GM23338 (cell line): ENCODE data around the gene FAM13A. TPM values are rescaled to one million over a fixed set of nuclear protein-coding genes. Genes with fewer than 3 reads are reported as not detected.

Source experiments
- ATAC-seq: fragments of 200-7000 bp; cut with Tn5 transposase; 3 replicates; pipeline ENCODE4 v1.9.1; 2020
- DNase-seq: peaks from one replicate; pipeline ENCODE4 v3.0.0-alpha.2; 2015; ENCODE audit warnings: low spot score
- H2AFZ ChIP-seq: fragments of 200-600 bp; sonication (generic); 2 replicates; pipeline ENCODE4 v1.8.0; 2016; ENCODE audit warnings: antibody characterized with exemption, mild to moderate bottlenecking, moderate library complexity
- H3F3A ChIP-seq: fragments of 200-600 bp; sonication (generic); replicated peaks from 2 replicates; pipeline ENCODE4 v1.8.0; 2017; ENCODE audit warnings: antibody characterized with exemption, mixed run types, low read depth
- H3K27ac ChIP-seq: fragments of 200-600 bp; sonication (generic); 2 replicates; pipeline ENCODE4 v1.6.1; 2016; ENCODE audit warnings: low read depth
- H3K27me3 ChIP-seq: fragments of 200-600 bp; sonication (generic); 2 replicates; pipeline ENCODE4 v1.8.0; 2016; ENCODE audit warnings: mild to moderate bottlenecking, mixed run types, moderate library complexity; ENCODE audit not compliant: insufficient read depth
- H3K36me3 ChIP-seq: fragments of 200-600 bp; sonication (generic); 2 replicates; pipeline ENCODE4 v1.8.0; 2016; ENCODE audit warnings: mild to moderate bottlenecking; ENCODE audit not compliant: insufficient read depth
- H3K4me1 ChIP-seq: fragments of 200-600 bp; sonication (generic); 2 replicates; pipeline ENCODE4 v1.8.0; 2016; ENCODE audit warnings: mild to moderate bottlenecking, moderate library complexity; ENCODE audit not compliant: insufficient read depth
- H3K4me2 ChIP-seq: fragments of 200-600 bp; sonication (generic); 2 replicates; pipeline ENCODE4 v1.7.1; 2017; ENCODE audit warnings: mixed run types
- H3K4me3 ChIP-seq: fragments of 200-600 bp; sonication (generic); 2 replicates; pipeline ENCODE4 v1.6.1; 2016; ENCODE audit warnings: mixed run types
- H3K79me2 ChIP-seq: fragments of 200-600 bp; sonication (generic); replicated peaks from 2 replicates; pipeline ENCODE4 v1.8.0; 2017; ENCODE audit warnings: mild to moderate bottlenecking; ENCODE audit not compliant: insufficient read depth
- H3K9me2 ChIP-seq: fragments of 200-600 bp; sonication (generic); 2 replicates; pipeline ENCODE4 v1.8.0; 2017; ENCODE audit not compliant: insufficient read depth
- H4K20me1 ChIP-seq: fragments of 200-600 bp; sonication (generic); replicated peaks from 2 replicates; pipeline ENCODE4 v1.8.0; 2017; ENCODE audit warnings: mild to moderate bottlenecking; ENCODE audit not compliant: insufficient read depth
- H3K27ac Mint-ChIP-seq: 2 replicates; pipeline ENCODE4 v1.8.0; 2020; ENCODE audit warnings: inconsistent platforms, mild to moderate bottlenecking, moderate library complexity, mixed read lengths
- H3K27me3 Mint-ChIP-seq: 3 replicates; pipeline ENCODE4 v1.8.0; 2022; ENCODE audit warnings: low read depth, mild to moderate bottlenecking, moderate library complexity, mixed read lengths, inconsistent platforms; ENCODE audit not compliant: insufficient read depth, poor library complexity
- H3K36me3 Mint-ChIP-seq: 3 replicates; pipeline ENCODE4 v1.8.0; 2021; ENCODE audit warnings: low read depth, mild to moderate bottlenecking, inconsistent platforms, moderate library complexity, mixed read lengths
- H3K4me1 Mint-ChIP-seq: 3 replicates; pipeline ENCODE4 v1.8.0; 2020; ENCODE audit warnings: mild to moderate bottlenecking, inconsistent platforms, mixed read lengths
- H3K4me3 Mint-ChIP-seq: 3 replicates; pipeline ENCODE4 v1.8.0; 2021; ENCODE audit warnings: moderate library complexity, mild to moderate bottlenecking, inconsistent platforms, mixed read lengths
- H3K9me3 Mint-ChIP-seq: 3 replicates; pipeline ENCODE4 v1.8.0; 2020; ENCODE audit warnings: moderate library complexity, mild to moderate bottlenecking, inconsistent platforms, mixed read lengths
- CREB1 ChIP-seq: fragments of 250-450 bp; sonication (Bioruptor Pico); IDR thresholded peaks from 2 replicates; pipeline ENCODE4 v1.5.0; 2020; ENCODE audit warnings: low read depth, mild to moderate bottlenecking, moderate library complexity
- CTCF ChIP-seq, 2 experiments: fragments of 200-600 bp in 1 of 2; sonication (generic) in 1 of 2; conservative IDR thresholded peaks; 2 replicates each; pipeline versions ENCODE4 v1.5.1 to v1.6.1; 2016 to 2017; ENCODE audit warnings: antibody characterized with exemption in 2 of 2, low read depth in 2 of 2, mild to moderate bottlenecking in 2 of 2, moderate library complexity in 1 of 2
- ETS1 ChIP-seq: IDR thresholded peaks from 2 replicates; pipeline ENCODE4 v1.6.1; 2016; ENCODE audit warnings: antibody characterized with exemption
- EZH2 ChIP-seq: fragments of 200-600 bp; sonication (generic); IDR thresholded peaks from one replicate; pipeline ENCODE4 v1.8.0; 2017; ENCODE audit warnings: antibody characterized with exemption, mild to moderate bottlenecking, low read depth; ENCODE audit not compliant: unreplicated experiment
- EZH2phosphoT487 ChIP-seq: fragments of 200-600 bp; sonication (generic); IDR thresholded peaks from one replicate; pipeline ENCODE4 v1.8.1; 2018; ENCODE audit warnings: antibody characterized with exemption; ENCODE audit not compliant: unreplicated experiment
- STAT1 ChIP-seq: IDR thresholded peaks from one replicate; pipeline ENCODE4 v1.6.1; 2016; ENCODE audit warnings: antibody characterized with exemption; ENCODE audit not compliant: unreplicated experiment
- ZNF331 ChIP-seq: fragments of 250-450 bp; sonication (Bioruptor Pico); IDR thresholded peaks from 2 replicates; pipeline ENCODE4 v1.5.0; 2020; ENCODE audit warnings: low read depth, mild to moderate bottlenecking, moderate library complexity
- ZNF462 ChIP-seq: fragments of 250-450 bp; sonication (Bioruptor Pico); IDR thresholded peaks from 2 replicates; pipeline ENCODE4 v1.5.0; 2020; ENCODE audit warnings: mild to moderate bottlenecking, moderate library complexity
- polyA plus RNA-seq: library from polyadenylated mRNA; unstranded; fragments of >200 nt; fragmentation: Nextera tagmentation; extraction: Ambion mirVana; gene quantifications from 2 replicates; pipeline ENCODE4 v1.2.1, GENCODE V29; 2016
- total RNA-seq: library from RNA; depleted of rRNA; stranded (reverse); fragments of >200 nt; shearing (Covaris generic); gene quantifications from 2 replicates; pipeline ENCODE4 v1.2.3, GENCODE V29; 2014

The FAM13A gene
- total and polyA plus RNA-seq, 2 experiments from 2014 or later = 13.9 to 28.4 TPM

GRCh38 chr4:88802138-88802537 lies 254.8 kb downstream of the FAM13A start:
- Mint-ChIP-seq H3K27ac (no peak overlapping the region), H3K27me3 (no peaks in the 10 kb centered on the region)

GRCh38 chr4:88799900-88800299 lies 257.1 kb downstream of the FAM13A start:
- H3K27ac Mint-ChIP-seq = no peak overlapping the region
- DNase-seq = no peak
- Histone ChIP-seq H4K20me1 (no peaks in the 10 kb centered on the region), H3K79me2 (no peaks in the 10 kb centered on the region), H3F3A (no peaks in the 10 kb centered on the region), H2AFZ (no peak overlapping the region), H3K36me3 (no peaks in the 10 kb centered on the region), H3K27ac (no peak overlapping the region), H3K9me2 (no peaks in the 10 kb centered on the region), H3K27me3 (no peaks in the 10 kb centered on the region), H3K4me3 (no peak overlapping the region), H3K4me2 (no peak overlapping the region), H3K4me1 (no peaks in the 10 kb centered on the region)
- no peaks in the 10 kb centered on the region for H3K9me3 Mint-ChIP-seq
- no peak for ATAC-seq
- no peaks in the 10 kb centered on the region for H3K27me3 Mint-ChIP-seq
- H3K36me3 Mint-ChIP-seq = no peaks in the 10 kb centered on the region; the same call in 2 of the 3 replicates
- H3K4me3 Mint-ChIP-seq = no peak overlapping the region
- H3K4me1 Mint-ChIP-seq = no peaks in the 10 kb centered on the region; the same call in 2 of the 3 replicates
- TF ChIP-seq EZH2phosphoT487 (no peak), STAT1 (no peak), CREB1 (CRISPR knock-in tag) (no peak), ZNF331 (no peak), ETS1 (no peak), ZNF462 (no peak), EZH2 (no peak)

More at GRCh38 chr4:88802138-88802537, 254.8 kb downstream of the FAM13A start:
- Mint-ChIP-seq H3K9me3 (no peaks in the 10 kb centered on the region), H3K4me1 (no peaks in the 10 kb centered on the region; the same call in 2 of the 3 replicates), H3K4me3 (no peak overlapping the region), H3K36me3 (no peaks in the 10 kb centered on the region; the same call in 2 of the 3 replicates)
- Histone ChIP-seq H3K4me2 (no peak overlapping the region), H3K79me2 (no peaks in the 10 kb centered on the region), H3K4me1 (no peaks in the 10 kb centered on the region), H3K4me3 (no peak overlapping the region), H3K9me2 (no peaks in the 10 kb centered on the region), H3K27me3 (no peaks in the 10 kb centered on the region), H2AFZ (no peak overlapping the region), H3K27ac (no peak overlapping the region), H3K36me3 (no peaks in the 10 kb centered on the region), H3F3A (no peaks in the 10 kb centered on the region), H4K20me1 (no peaks in the 10 kb centered on the region)
- TF ChIP-seq EZH2phosphoT487 (no peak), CTCF (conservative IDR thresholded peaks at IDR 0.05; ENCODE audit: low read depth in 2 of 2) (peak in 1 of 2 experiments; percentile 44; a peak in 2 of 4 replicates)
- ATAC-seq (no peak), DNase-seq (no peak)
